K562 (cell line): ENCODE measurements around the gene KCNQ2. TPM values are rescaled to one million over a fixed set of nuclear protein-coding genes. Genes with fewer than 3 reads are reported as not detected.

ENCODE experiments used
- ATAC-seq: fragments of 200-7000 bp; cut with Tn5 transposase; 3 replicates; pipeline ENCODE4 v1.9.1; 2020; ENCODE audit warnings: moderate library complexity
- BruUV-seq: library from RNA; stranded (reverse); fragments of 400-500 nt; replicated peaks from 2 replicates; lab custom pipeline; 2021; lab: Mats Ljungman, UMichigan
- CTCF ChIA-PET: fragments of 300-600 bp; formaldehyde crosslinking; extraction: SDS; loops from one replicate; lab custom pipeline; 2021; ENCODE audit warnings: low intra/inter-chr PET ratio; lab: Yijun Ruan, JAX
- POLR2A ChIA-PET: fragments of 300-600, 350-650 bp; sonication (Branson Sonifier 250); formaldehyde crosslinking; extraction: SDS; loops from one replicate; lab custom pipeline; 2021; ENCODE audit warnings: antibody characterized with exemption, inconsistent platforms; lab: Yijun Ruan, JAX
- DNase-seq, 4 experiments: peaks; one replicate each; pipeline versions ENCODE4 v3.0.0 to v3.0.0-alpha.2; 2011 to 2018; ENCODE audit warnings: low spot score in 3 of 4, mixed read lengths in 3 of 4; ENCODE audit errors: extremely low read depth in 1 of 4
- FAIRE-seq: peaks from 2 replicates; lab custom pipeline; 2011; peaks lifted over from hg19 to GRCh38; lab: Jason Lieb, UNC
- H2AFZ ChIP-seq: 2 replicates; pipeline ENCODE4 v1.6.0; 2011; ENCODE audit warnings: low read depth, low read length, control low read depth, inconsistent platforms
- H3K27ac ChIP-seq: fragments of 200-600 bp; 3 replicates; pipeline ENCODE4 v1.8.0; 2011; ENCODE audit warnings: low read depth, mild to moderate bottlenecking, control low read depth, inconsistent platforms, low read length, moderate library complexity, mixed read lengths; ENCODE audit errors: extremely low read depth
- H3K27me3 ChIP-seq, 2 experiments: fragments of 300-600 bp in 1 of 2; 2 replicates in 1 of 2; 3 replicates in 1 of 2; pipeline versions ENCODE4 v1.6.0 to v1.8.0; 2011; ENCODE audit warnings: inconsistent platforms in 2 of 2, low read length in 2 of 2, mild to moderate bottlenecking in 1 of 2, mixed read lengths in 1 of 2, moderate library complexity in 1 of 2; ENCODE audit not compliant: control insufficient read depth in 2 of 2, insufficient read depth in 2 of 2
- H3K36me3 ChIP-seq: fragments of 300-600 bp; 3 replicates; pipeline ENCODE4 v1.8.0; 2011; ENCODE audit warnings: mild to moderate bottlenecking, low read length, inconsistent platforms; ENCODE audit not compliant: control insufficient read depth, insufficient read depth
- H3K4me1 ChIP-seq, 2 experiments: fragments of 200-600 bp in 1 of 2; replicated peaks in 1 of 2; 2 replicates in 1 of 2; 3 replicates in 1 of 2; pipeline versions ENCODE4 v1.5.1 to v1.8.0; 2011; ENCODE audit warnings: inconsistent platforms in 2 of 2, low read length in 2 of 2, mild to moderate bottlenecking in 1 of 2, mixed read lengths in 1 of 2, moderate library complexity in 1 of 2; ENCODE audit not compliant: control insufficient read depth in 2 of 2, insufficient read depth in 2 of 2
- H3K4me2 ChIP-seq: 2 replicates; pipeline ENCODE4 v1.6.1; 2011; ENCODE audit warnings: low read length, control low read depth, inconsistent platforms, mixed read lengths; ENCODE audit not compliant: insufficient read depth
- H3K4me3 ChIP-seq: fragments of 200-600 bp; sonication (generic), shearing (Covaris generic); 2 replicates; pipeline ENCODE4 v1.5.1; 2016; ENCODE audit warnings: control low read depth, inconsistent platforms
- H3K79me2 ChIP-seq: fragments of 200-600 bp; 3 replicates; pipeline ENCODE4 v1.8.0; 2011; ENCODE audit warnings: low read length, inconsistent platforms; ENCODE audit not compliant: control insufficient read depth, insufficient read depth
- H3K9ac ChIP-seq, 2 experiments: 2 replicates each; pipeline versions ENCODE4 v1.6.0 to v1.6.1; 2011; ENCODE audit warnings: low read depth in 2 of 2, low read length in 2 of 2, control low read depth in 1 of 2, inconsistent platforms in 1 of 2, mild to moderate bottlenecking in 1 of 2, mixed read lengths in 1 of 2; ENCODE audit not compliant: insufficient read depth in 1 of 2
- H3K9me1 ChIP-seq: one replicate; pipeline ENCODE4 v1.6.0; 2011; ENCODE audit warnings: inconsistent platforms, mild to moderate bottlenecking, low read length, moderate library complexity; ENCODE audit not compliant: control insufficient read depth, insufficient read depth
- H3K9me3 ChIP-seq: replicated peaks from 2 replicates; pipeline ENCODE4 v1.5.1; 2011; ENCODE audit warnings: low read depth, low read length, inconsistent platforms; ENCODE audit not compliant: control insufficient read depth, insufficient read depth
- H4K20me1 ChIP-seq: replicated peaks from 2 replicates; pipeline ENCODE4 v1.6.1; 2011; ENCODE audit warnings: low read length, inconsistent platforms, mixed read lengths; ENCODE audit not compliant: control insufficient read depth, insufficient read depth
- CAMTA2 ChIP-seq: fragments of 250-450 bp; sonication (Bioruptor Pico); conservative IDR thresholded peaks from 2 replicates; pipeline ENCODE4 v1.5.1; 2022
- CREB1 ChIP-seq, 2 experiments: sonication (generic) in 1 of 2; formaldehyde crosslinking in 1 of 2; IDR thresholded peaks; 2 replicates each; pipeline versions ENCODE4 v1.6.1 to v1.8.0; 2012 to 2022; ENCODE audit warnings: inconsistent platforms in 1 of 2, mild to moderate bottlenecking in 1 of 2, missing genetic modification reagents in 1 of 2, moderate library complexity in 1 of 2
- GABPA ChIP-seq: fragments of 200-800 bp; sonication (Bioruptor generic); conservative IDR thresholded peaks from 2 replicates; pipeline ENCODE4 v1.6.1; 2016; ENCODE audit warnings: low read depth, missing genetic modification characterization, missing compliant biosample characterization
- MAFK ChIP-seq: IDR thresholded peaks from 2 replicates; pipeline ENCODE4 v1.6.1; 2011; ENCODE audit warnings: low read length, improper control_type of control experiment
- NRF1 ChIP-seq, 2 experiments: fragments of 450-650 bp; IDR thresholded peaks in 1 of 2; conservative IDR thresholded peaks in 1 of 2; 2 replicates each; pipeline ENCODE4 v1.6.1; 2014; ENCODE audit warnings: mild to moderate bottlenecking in 2 of 2
- PATZ1 ChIP-seq: fragments of 250-450 bp; sonication (Bioruptor Pico); IDR thresholded peaks from 2 replicates; pipeline ENCODE4 v1.5.0; 2020; ENCODE audit warnings: mild to moderate bottlenecking, borderline replicate concordance
- TCF7L2 ChIP-seq: fragments of 150-350 bp; IDR thresholded peaks from 2 replicates; pipeline ENCODE4 v1.6.1; 2016; ENCODE audit warnings: low read depth, mild to moderate bottlenecking, low read length, moderate library complexity
- USF2 ChIP-seq: sonication (generic); formaldehyde crosslinking; IDR thresholded peaks from 2 replicates; pipeline ENCODE4 v1.5.0; 2020; ENCODE audit warnings: missing genetic modification reagents
- ZFPM2 ChIP-seq: fragments of 250-450 bp; sonication (Bioruptor Pico); IDR thresholded peaks from 2 replicates; pipeline ENCODE4 v1.5.1; 2022; ENCODE audit warnings: mild to moderate bottlenecking
- ZNF140 ChIP-seq: fragments of 250-450 bp; sonication (Bioruptor Pico); IDR thresholded peaks from 2 replicates; pipeline ENCODE4 v1.8.0; 2021; ENCODE audit warnings: moderate library complexity, mild to moderate bottlenecking, inconsistent platforms
- WGBS: fragments of 100-300 bp; shearing (Covaris generic); methylation state at CpG from one replicate; pipeline ENCODE4 v1.1.6; 2016; ENCODE audit warnings: low coverage, mixed read lengths; ENCODE audit not compliant: insufficient coverage; ENCODE audit errors: missing lambda C conversion rate; 5-methylcytosine and 5-hydroxymethylcytosine counted together
- in situ Hi-C: fragments of 300-500 bp; cut with MboI; formaldehyde crosslinking; loops from 4 replicates; pipeline ENCODE4 v1.15.0; 2018; ENCODE audit warnings: inconsistent platforms, mixed read lengths
- intact Hi-C: fragments of 100-400 bp; cut with micrococcal nuclease; formaldehyde crosslinking; loops from 2 replicates; pipeline ENCODE4 v1.14.2; 2022
- polyA plus RNA-seq, 8 experiments: library from polyadenylated mRNA; depleted of rRNA in 4 of 8; stranded (reverse) in 5 of 8; unstranded in 3 of 8; fragments of >200 nt; fragmentation: Nextera tagmentation in 2 of 8; fragmentation: Illumina TruSeq in 1 of 8; extraction: Ambion mirVana in 2 of 8; extraction: Trizol in 1 of 8; gene quantifications; 2 replicates each; pipeline versions ENCODE4 v1.2.1 to v1.2.3, GENCODE V29; 2011 to 2014; ENCODE audit warnings: inconsistent platforms in 1 of 8, missing spikeins in 1 of 8
- total RNA-seq, 7 experiments: library from RNA; depleted of rRNA in 6 of 7; stranded (reverse); fragments of >200 nt in 6 of 7; fragmentation: Illumina TruSeq in 2 of 7; extraction: Trizol in 2 of 7; gene quantifications; 2 replicates each; pipeline versions ENCODE4 v1.2.1 to v1.2.3, GENCODE V29; 2011 to 2021; ENCODE audit warnings: low replicate concordance in 1 of 7

Gene KCNQ2
- total and polyA plus RNA-seq, 9 of the 15 experiments (the other 6 are each of a cell fraction or from before 2014, with no cell fraction given) = 0.13 to 0.16 TPM; not detected in 7

- no peaks in the 10 kb centered on the region for H3K79me2 ChIP-seq
- DNase-seq (no peak), FAIRE-seq (no peak), ATAC-seq (no peak)
- H3K27me3 ChIP-seq = peaks cover 7 to 74% of the 10 kb centered on the region in 2 experiments; a peak in 4 of 5 replicates
- no peaks in the 10 kb centered on the region for H3K9me1 ChIP-seq
- H4K20me1 ChIP-seq = peaks cover 12% of the 10 kb centered on the region; the same call in 1 of the 2 replicates
- CTCF ChIA-PET = no interaction called here
- no peaks in the 10 kb centered on the region for H3K36me3 ChIP-seq
- H3K4me3 ChIP-seq = no peak overlapping the region
- WGBS = 3% methylated on average over 20 of the region's 22 CpGs
- BruUV-seq = no TSS peak
- H3K27ac ChIP-seq = no peak overlapping the region
- no peak overlapping the region for H3K4me2 ChIP-seq
- no peak overlapping the region for H2AFZ ChIP-seq
- in situ Hi-C loops = no loop called here
- H3K4me1 ChIP-seq = peaks cover 0 to 17% of the 10 kb centered on the region in 2 experiments; a peak in 2 of 5 replicates
- H3K9ac ChIP-seq = no peak overlapping the region
- TF ChIP-seq CAMTA2 (CRISPR knock-in tag) (no peak), ZFPM2 (CRISPR knock-in tag) (no peak), GABPA (tag) (no peak), MAFK (no peak), PATZ1 (CRISPR knock-in tag) (no peak), NRF1 (conservative IDR thresholded peaks at IDR 0.05 in 1 of 2, IDR thresholded peaks at IDR 0.05 in 1 of 2) (no peak), ZNF140 (CRISPR knock-in tag) (no peak), USF2 (no peak), TCF7L2 (no peak), CREB1 (IDR thresholded peaks at IDR 0.05) (no peak), CREB1 (CRISPR knock-in tag; IDR thresholded peaks at IDR 0.05) (no peak)
- intact Hi-C loops = no loop called here
- POLR2A ChIA-PET = interaction anchor here (1.0 kb wide), 1 partner anchor 72 kb away, joined by 3 read pairs; no protein-coding TSS in a partner anchor
- no peaks in the 10 kb centered on the region for H3K9me3 ChIP-seq
Observed at GRCh38 chr20:63394920-63395455, 77.5 kb downstream of the KCNQ2 start.
